Fibroblast of lung (primary cell): ENCODE data around the gene MEGF6. TPM values are rescaled to one million over a fixed set of nuclear protein-coding genes. Genes with fewer than 3 reads are reported as not detected.
A peak's percentile ranks its signal among the peaks of the same experiment; 100 is the strongest.

Source experiments
- DNase-seq, 2 donors: peaks; one replicate each; pipeline versions ENCODE4 v3.0.0 to v3.0.0-alpha.2; 2010; ENCODE audit warnings: low read depth in 2 of 2
- H2AFZ ChIP-seq: 2 replicates; pipeline ENCODE4 v1.5.1; 2012; ENCODE audit warnings: low read length, control low read depth, inconsistent platforms
- H3K27ac ChIP-seq: 2 replicates; pipeline ENCODE4 v1.5.1; 2011; ENCODE audit warnings: low read length, control low read depth; ENCODE audit not compliant: insufficient read depth
- H3K27me3 ChIP-seq: 2 replicates; pipeline ENCODE4 v1.5.1; 2011; ENCODE audit warnings: mild to moderate bottlenecking, low read length; ENCODE audit not compliant: control insufficient read depth, insufficient read depth
- H3K36me3 ChIP-seq: 2 replicates; pipeline ENCODE4 v1.5.1; 2011; ENCODE audit warnings: low read length; ENCODE audit not compliant: control insufficient read depth, insufficient read depth
- H3K4me1 ChIP-seq: 2 replicates; pipeline ENCODE4 v1.5.1; 2011; ENCODE audit warnings: low read length; ENCODE audit not compliant: control insufficient read depth, insufficient read depth; ENCODE audit errors: extremely low read depth
- H3K4me2 ChIP-seq: 2 replicates; pipeline ENCODE4 v1.5.1; 2011; ENCODE audit warnings: low read length, control low read depth; ENCODE audit not compliant: insufficient read depth; ENCODE audit errors: extremely low read depth
- H3K4me3 ChIP-seq, 4 experiments: fragments of 200-600 bp in 1 of 4; sonication (generic) in 1 of 4; replicated peaks in 1 of 4; 2 replicates each; pipeline ENCODE4 v1.5.1; 2011 to 2016; ENCODE audit warnings: low read length in 4 of 4, low read depth in 3 of 4, mild to moderate bottlenecking in 3 of 4, control low read depth in 2 of 4, inconsistent platforms in 1 of 4, mixed read lengths in 1 of 4; ENCODE audit not compliant: insufficient read depth in 1 of 4; ENCODE audit errors: control extremely low read depth in 1 of 4
- H3K79me2 ChIP-seq: 2 replicates; pipeline ENCODE4 v1.5.1; 2012; ENCODE audit warnings: mild to moderate bottlenecking, low read length, inconsistent platforms; ENCODE audit not compliant: control insufficient read depth, insufficient read depth
- H3K9ac ChIP-seq: 2 replicates; pipeline ENCODE4 v1.5.1; 2011; ENCODE audit warnings: mild to moderate bottlenecking, low read length, control low read depth; ENCODE audit not compliant: insufficient read depth
- H3K9me3 ChIP-seq: 2 replicates; pipeline ENCODE4 v1.5.1; 2012; ENCODE audit warnings: low read depth, low read length; ENCODE audit not compliant: control insufficient read depth, insufficient read depth
- H4K20me1 ChIP-seq: 2 replicates; pipeline ENCODE4 v1.5.1; 2011; ENCODE audit warnings: low read length; ENCODE audit not compliant: control insufficient read depth, insufficient read depth; ENCODE audit errors: extremely low read depth
- EZH2 ChIP-seq: IDR thresholded peaks from 2 replicates; pipeline ENCODE4 v1.5.1; 2012; ENCODE audit warnings: low read length, control low read depth, mild to moderate bottlenecking; ENCODE audit errors: missing control alignments
- polyA plus RNA-seq, 2 donors: library from polyadenylated mRNA; depleted of rRNA in 1 of 2; stranded (reverse) in 1 of 2; unstranded in 1 of 2; fragments of >200 nt; gene quantifications; 2 replicates each; pipeline ENCODE4 v1.2.1, GENCODE V29; 2011 to 2012; ENCODE audit warnings: missing spikeins in 1 of 2
- total RNA-seq: library from RNA; depleted of rRNA; stranded (reverse); fragments of >200 nt; gene quantifications from 2 replicates; pipeline ENCODE4 v1.2.1, GENCODE V29; 2014
- TF ChIP-seq, protein P1 (sequence below), 2 donors: IDR thresholded peaks in 1 of 2; conservative IDR thresholded peaks in 1 of 2; 1 replicate in 1 of 2; 2 replicates in 1 of 2; pipeline ENCODE4 v1.5.1; 2011 to 2012; ENCODE audit warnings: low read length in 2 of 2, control low read depth in 1 of 2, inconsistent platforms in 1 of 2, low read depth in 1 of 2, mild to moderate bottlenecking in 1 of 2

MEGF6 gene
- total and polyA plus RNA-seq, 2 donors (not counting 1 experiment from before 2014, with no cell fraction given): 1.6 to 11.6 TPM

DNA sequence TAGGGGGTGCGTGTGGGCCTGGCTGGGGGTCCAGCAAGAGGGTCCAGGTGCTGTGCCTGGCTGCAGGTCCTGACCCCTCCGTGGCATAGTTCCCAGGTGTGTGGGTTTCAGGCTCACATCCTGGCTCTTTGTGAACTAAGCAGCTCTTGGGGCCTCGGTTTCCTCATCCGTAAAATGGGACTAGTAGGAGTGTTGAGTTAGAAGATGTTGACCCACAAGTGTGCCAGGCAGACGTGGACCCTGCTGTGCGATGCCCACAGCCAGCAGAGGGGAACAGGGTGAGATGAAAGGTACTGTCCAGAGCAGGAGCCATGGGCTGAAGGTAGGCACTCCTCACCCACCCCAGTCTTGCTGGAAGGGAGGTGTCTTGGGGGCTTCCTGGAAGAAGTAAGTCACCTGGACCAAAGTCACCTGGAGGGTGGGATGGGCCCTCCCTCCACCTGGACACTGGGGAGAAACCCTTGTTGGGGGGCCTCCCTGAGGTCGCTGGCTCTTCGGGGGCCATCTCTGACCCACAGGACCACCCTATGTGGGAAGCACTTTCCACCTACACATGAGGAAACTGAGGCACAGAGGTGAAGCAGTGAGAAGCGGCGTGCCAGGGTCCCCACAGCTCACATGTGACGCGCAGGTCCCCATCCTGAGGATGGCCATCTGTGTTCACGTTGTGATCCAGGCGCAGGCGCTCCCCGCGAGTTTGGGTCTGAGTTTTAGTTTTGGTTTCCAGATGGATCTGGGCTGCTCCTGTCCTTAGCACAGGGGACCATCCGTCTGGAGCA, 155.4 kb downstream of the MEGF6 start:
- Histone ChIP-seq H2AFZ (no peak overlapping the region), H4K20me1 (no peaks in the 10 kb centered on the region), H3K79me2 (no peaks in the 10 kb centered on the region), H3K4me3 (no peak overlapping the region), H3K27ac (no peak overlapping the region), H3K27me3 (no peaks in the 10 kb centered on the region), H3K4me2 (no peak overlapping the region), H3K4me1 (no peaks in the 10 kb centered on the region), H3K9ac (no peak overlapping the region), H3K36me3 (no peaks in the 10 kb centered on the region), H3K9me3 (no peaks in the 10 kb centered on the region)
- TF ChIP-seq, protein P1, sequence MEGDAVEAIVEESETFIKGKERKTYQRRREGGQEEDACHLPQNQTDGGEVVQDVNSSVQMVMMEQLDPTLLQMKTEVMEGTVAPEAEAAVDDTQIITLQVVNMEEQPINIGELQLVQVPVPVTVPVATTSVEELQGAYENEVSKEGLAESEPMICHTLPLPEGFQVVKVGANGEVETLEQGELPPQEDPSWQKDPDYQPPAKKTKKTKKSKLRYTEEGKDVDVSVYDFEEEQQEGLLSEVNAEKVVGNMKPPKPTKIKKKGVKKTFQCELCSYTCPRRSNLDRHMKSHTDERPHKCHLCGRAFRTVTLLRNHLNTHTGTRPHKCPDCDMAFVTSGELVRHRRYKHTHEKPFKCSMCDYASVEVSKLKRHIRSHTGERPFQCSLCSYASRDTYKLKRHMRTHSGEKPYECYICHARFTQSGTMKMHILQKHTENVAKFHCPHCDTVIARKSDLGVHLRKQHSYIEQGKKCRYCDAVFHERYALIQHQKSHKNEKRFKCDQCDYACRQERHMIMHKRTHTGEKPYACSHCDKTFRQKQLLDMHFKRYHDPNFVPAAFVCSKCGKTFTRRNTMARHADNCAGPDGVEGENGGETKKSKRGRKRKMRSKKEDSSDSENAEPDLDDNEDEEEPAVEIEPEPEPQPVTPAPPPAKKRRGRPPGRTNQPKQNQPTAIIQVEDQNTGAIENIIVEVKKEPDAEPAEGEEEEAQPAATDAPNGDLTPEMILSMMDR (conservative IDR thresholded peaks at IDR 0.05 in 1 of 2, IDR thresholded peaks at IDR 0.05 in 1 of 2; ENCODE audit: low read depth in 1 of 2, low read length in 2 of 2): no peak
- TF ChIP-seq EZH2: no peak
- DNase-seq: no peak

DNA sequence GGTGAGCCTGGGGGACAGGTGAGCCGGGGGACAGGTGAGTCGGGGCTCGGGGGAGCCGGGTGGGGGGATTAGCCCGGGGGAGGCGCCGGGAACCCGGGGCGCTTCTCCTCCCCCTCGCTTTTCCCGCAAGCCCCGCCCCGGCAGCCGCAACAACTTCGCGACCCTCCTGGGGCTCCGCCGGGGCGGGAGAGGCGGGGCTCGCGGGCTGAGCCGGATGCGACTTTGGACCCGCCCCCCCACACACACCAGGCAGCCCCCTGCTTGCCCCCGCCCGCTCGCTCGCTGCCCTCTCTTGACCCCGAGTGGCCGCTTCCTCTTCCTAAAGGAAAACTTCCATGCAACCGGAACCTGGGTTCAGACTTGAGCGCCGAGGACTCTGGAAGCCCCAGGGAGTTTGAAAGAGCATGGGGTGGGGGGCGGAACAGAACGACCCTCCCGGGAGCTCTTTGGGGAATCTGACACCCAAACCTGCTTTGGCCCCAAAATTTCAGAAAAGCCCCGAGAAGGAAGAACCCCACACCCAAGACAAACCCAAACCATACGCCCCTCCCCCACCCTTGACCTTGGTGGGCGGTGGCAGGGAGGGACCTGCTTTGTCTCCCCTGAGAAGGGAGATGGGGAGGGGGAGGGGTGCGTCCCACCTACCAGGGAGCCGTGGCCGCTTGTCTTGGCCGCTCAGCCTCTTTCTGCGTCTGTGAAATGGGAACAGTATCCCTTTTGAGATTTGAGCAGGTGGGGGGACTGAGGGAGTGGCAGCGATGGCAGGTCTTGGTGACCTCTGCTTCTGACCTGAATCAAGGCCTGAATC, 156.3 kb downstream of the MEGF6 start:
- Histone ChIP-seq H3K36me3 (no peaks in the 10 kb centered on the region), H3K4me2 (peak overlapping the region; percentile 5), H3K79me2 (no peaks in the 10 kb centered on the region), H4K20me1 (no peaks in the 10 kb centered on the region), H3K27me3 (no peaks in the 10 kb centered on the region), H3K9me3 (no peaks in the 10 kb centered on the region), H2AFZ (no peak overlapping the region), H3K9ac (no peak overlapping the region), H3K4me3 (peak overlapping the region in 1 of 4 experiments; percentile 17), H3K4me1 (no peaks in the 10 kb centered on the region), H3K27ac (no peak overlapping the region)
- DNase-seq: no peak
- no peak for TF ChIP-seq EZH2

DNA sequence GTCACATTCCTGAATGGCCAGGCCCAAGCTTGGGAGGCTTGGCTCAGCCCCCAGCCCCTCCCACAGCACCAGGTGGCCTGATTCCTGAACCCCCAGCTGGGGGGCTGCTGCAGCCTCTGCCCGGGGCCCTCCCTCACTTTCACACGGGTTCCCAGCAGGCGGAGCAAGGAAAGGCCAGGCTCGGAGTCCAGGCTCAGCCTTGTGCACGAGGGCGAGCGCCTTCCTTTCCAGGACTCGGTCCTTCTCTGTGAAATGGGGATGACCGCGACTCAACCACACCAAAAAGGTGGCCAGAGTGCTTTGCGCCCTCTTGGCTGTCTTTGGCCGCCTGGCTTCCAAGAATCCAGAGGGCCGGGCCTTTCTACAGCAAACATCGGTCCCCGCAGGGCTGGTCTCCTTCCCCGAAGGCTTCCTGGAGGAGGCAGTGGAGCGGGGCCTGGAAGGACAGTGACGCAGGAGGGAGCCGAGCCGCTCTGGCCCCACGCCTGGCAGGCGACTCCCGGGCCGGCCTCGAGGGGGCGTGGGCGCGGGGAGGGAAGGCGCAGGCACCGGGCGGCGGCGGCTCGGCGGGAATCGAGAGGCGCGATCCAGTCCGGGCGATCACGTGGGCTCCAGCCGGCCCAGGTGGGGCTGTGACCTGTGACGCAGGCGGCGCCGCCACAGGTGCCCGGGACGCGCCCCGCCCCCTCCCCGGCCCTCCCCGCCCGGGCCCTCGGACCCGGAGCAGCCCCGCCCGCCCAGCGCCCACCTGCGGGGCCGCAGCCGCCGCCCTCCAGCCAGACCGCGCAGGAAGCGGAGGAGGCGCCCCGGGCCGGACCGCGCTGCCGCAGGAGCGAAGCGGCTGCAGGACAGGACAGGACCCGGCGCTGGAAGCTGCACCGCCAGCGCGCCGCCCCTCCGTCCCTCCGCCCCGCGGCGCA, 157.2 kb downstream of the MEGF6 start, which contains the start of gene ARHGEF16:
Gene ARHGEF16, plus strand, starts transcription at position 775 of the 920 bp plus-strand sequence. CDS start 8,420 bp downstream, outside the sequence.
- peak; percentile 12 for DNase-seq
- H4K20me1 ChIP-seq: no peaks in the 10 kb centered on the region
- H3K9me3 ChIP-seq: no peaks in the 10 kb centered on the region
- no peak within 1 kb of the TSS for H3K9ac ChIP-seq
- peak within 1 kb of the TSS; percentile 5 for H3K4me2 ChIP-seq
- H3K36me3 ChIP-seq: no peaks in the 10 kb centered on the region
- no peaks in the 10 kb centered on the region for H3K4me1 ChIP-seq
- H2AFZ ChIP-seq: no peak within 1 kb of the TSS
- peak within 1 kb of the TSS in 1 of 4 experiments; percentile 17 for H3K4me3 ChIP-seq
- H3K27me3 ChIP-seq: no peaks in the 10 kb centered on the region
- no peaks in the 10 kb centered on the region for H3K79me2 ChIP-seq
- no peak within 1 kb of the TSS for H3K27ac ChIP-seq
- TF ChIP-seq, protein P1 (conservative IDR thresholded peaks at IDR 0.05 in 1 of 2, IDR thresholded peaks at IDR 0.05 in 1 of 2; ENCODE audit: low read depth in 1 of 2, low read length in 2 of 2): no peak
- peak; percentile 58 for TF ChIP-seq EZH2
